DMS79 treated with DMSO at 0.1 percent for 48 hours (cell line): ENCODE measurements around the gene ZGPAT.
"Not testable (repeated sequence)": the region's sequence is repeated elsewhere in the genome, so short reads cannot be mapped to it uniquely, and the experiment has no call there.

Experiments used
- DNase-seq: peaks from one replicate; lab custom pipeline; 2025; lab: John Stamatoyannopoulos, UW

Gene ZGPAT

GRCh38 chr20:63703471-63703975 is 4.3 kb upstream of the ZGPAT start:
- DNase-seq, result no peak

GRCh38 chr20:63703976-63704748 is 3.7 kb upstream of the ZGPAT start:
- DNase-seq, result no peak

GRCh38 chr20:63704749-63705117 is 3.1 kb upstream of the ZGPAT start:
- no peak for DNase-seq

GRCh38 chr20:63705232-63706026 is 2.4 kb upstream of the ZGPAT start:
- DNase-seq, result no peak

- DNase-seq, result no peak
Measured at GRCh38 chr20:63706027-63706695, 1.7 kb upstream of the ZGPAT start.

- peak; percentile 43 for DNase-seq
Measured at GRCh38 chr20:63706852-63707557, 834 bp upstream of the ZGPAT start.

- no peak for DNase-seq
Measured at GRCh38 chr20:63708301-63709148, 686 bp downstream of the ZGPAT start.

GRCh38 chr20:63709149-63709527 is 1.3 kb downstream of the ZGPAT start:
- no peak for DNase-seq

- no peak for DNase-seq
Measured at GRCh38 chr20:63711085-63711645, 3.3 kb downstream of the ZGPAT start.

GRCh38 chr20:63712191-63712590 is 4.4 kb downstream of the ZGPAT start:
- no peak for DNase-seq

GRCh38 chr20:63714858-63715257 is 7.0 kb downstream of the ZGPAT start:
- no peak for DNase-seq

- DNase-seq, result no peak
Measured at GRCh38 chr20:63718996-63719395, 11.2 kb downstream of the ZGPAT start.

GRCh38 chr20:63722967-63723622 is 15.3 kb downstream of the ZGPAT start:
- not testable (repeated sequence) for DNase-seq

GRCh38 chr20:63730189-63730733 is 22.4 kb downstream of the ZGPAT start:
- not testable (repeated sequence) for DNase-seq

GRCh38 chr20:63731410-63731809 is 23.6 kb downstream of the ZGPAT start:
- DNase-seq, result no peak

- no peak for DNase-seq
Measured at GRCh38 chr20:63732118-63733095, 24.6 kb downstream of the ZGPAT start.

GRCh38 chr20:63733117-63733516 is 25.3 kb downstream of the ZGPAT start:
- DNase-seq, result no peak

- no peak for DNase-seq
Measured at GRCh38 chr20:63733579-63734081, 25.8 kb downstream of the ZGPAT start.
